ENCODE results near the gene XDH.

The XDH gene

DNA sequence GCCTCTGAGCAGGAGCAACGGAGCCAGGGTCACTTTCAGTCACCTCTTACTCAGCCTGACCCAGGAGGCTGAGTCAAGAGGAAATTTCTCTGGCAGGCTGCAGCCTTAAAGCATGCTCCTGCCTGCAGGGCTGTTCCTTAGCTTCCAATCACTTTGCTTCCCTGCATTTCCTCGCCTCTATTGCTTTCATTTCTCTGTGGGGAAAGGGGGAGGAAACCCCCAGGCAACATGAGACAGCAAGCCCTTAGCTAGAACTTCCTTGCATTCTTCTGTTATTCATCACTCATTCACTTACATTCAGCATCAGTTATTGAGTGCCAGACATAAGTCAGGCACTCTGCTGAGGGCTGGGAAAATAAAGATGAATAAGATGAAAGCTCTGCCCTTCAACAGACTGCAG, 13.0 kb downstream of the XDH start:
- no peak for DNase-seq

DNA sequence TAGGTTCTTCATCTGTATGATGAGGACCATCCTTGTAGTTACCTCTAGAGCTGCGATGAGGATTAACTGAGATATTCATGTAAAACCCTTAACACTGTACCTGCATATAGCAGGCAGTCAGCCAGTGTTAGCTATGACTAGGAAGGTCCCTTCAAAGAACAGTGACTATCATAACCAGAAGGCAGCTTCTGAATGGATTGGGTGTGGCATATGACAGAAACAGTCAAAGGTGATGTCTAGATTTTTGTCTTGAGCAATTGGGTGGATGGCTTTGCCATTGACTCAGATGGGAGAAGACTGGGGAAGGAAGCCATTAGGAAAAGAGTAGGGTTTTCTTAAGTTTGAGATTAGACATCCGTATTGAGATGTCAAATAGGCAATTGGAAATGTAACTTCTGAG, 15.7 kb downstream of the XDH start:
- no peak for DNase-seq

DNA sequence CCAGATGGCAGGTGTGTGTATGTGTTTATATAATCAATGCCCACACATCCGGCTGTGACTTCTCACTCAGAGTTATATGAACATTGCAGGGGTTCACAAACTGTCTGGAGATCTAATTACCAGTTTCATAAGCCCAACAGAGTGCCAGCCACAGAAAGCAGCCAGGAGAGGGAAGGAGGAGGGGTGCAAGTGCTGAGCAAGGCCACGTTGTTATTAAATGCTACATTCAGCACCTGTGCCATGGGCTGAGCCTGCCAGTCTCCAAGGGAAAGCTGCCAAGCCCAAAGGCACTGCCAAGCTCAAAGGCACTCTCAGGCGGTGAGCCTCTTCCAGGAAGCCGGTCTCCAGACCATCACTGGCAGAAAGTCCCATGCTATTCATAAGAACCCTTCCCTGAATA, 17.4 kb downstream of the XDH start:
- DNase-seq: no peak

DNA sequence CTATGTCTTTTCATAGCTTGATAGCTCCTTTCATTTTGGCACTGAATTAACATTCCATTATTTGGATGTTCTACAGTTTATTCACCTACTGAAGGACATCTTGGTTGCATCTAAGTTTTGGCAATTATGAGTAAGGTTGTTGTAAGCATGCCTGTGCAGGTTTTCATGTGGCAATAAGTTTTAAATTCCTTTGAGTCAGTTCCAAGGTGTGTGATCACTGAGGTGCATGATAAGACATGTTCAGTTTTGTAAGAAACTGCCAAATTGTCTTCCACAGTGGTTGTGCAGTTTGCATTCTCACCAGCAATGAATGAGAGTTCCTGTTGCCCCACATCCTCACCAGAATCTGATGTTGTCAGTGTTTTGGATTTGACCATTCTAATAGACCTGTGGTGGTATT, 24.2 kb downstream of the XDH start:
- no peak for DNase-seq

DNA sequence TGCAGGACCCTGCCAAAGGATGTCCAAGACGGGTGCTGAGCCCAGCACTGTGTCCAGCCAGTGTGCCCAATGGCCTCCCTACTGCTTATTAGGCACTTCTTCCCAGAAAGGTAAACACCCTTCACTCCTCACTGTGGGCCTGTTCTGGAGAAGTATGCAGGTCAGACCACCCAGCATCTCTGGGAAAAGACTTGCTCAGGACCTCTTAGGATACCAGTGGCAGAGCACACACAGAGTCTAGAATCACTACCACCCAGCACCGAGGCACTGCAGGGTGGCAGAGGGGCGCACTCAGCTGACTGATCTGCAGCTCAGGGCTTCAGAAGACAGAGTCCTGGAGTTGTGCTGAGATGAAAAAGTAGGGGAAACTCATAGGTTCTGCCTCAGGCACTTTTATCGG, 25.8 kb downstream of the XDH start:
- no peak for DNase-seq

DNA sequence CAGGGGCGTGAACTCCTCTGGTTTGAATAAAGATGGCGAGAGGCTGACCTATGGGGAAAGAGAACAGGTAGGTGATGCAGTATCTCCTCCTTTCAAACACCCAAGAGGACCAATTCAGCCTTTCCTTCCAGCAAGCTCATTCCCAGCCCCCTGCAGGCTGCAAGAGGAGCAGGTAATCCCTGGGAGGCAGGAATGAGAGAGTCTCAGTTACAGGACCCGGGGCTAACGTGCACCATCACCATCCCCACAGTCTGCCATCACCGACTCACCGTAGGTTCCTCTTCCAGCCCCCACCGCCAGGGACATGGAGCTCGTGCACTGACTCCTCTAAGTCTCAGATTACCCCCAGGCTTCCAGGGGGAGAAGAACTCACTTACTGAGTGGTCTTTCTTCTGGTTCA, 26.7 kb downstream of the XDH start:
- no peak for DNase-seq

DNA sequence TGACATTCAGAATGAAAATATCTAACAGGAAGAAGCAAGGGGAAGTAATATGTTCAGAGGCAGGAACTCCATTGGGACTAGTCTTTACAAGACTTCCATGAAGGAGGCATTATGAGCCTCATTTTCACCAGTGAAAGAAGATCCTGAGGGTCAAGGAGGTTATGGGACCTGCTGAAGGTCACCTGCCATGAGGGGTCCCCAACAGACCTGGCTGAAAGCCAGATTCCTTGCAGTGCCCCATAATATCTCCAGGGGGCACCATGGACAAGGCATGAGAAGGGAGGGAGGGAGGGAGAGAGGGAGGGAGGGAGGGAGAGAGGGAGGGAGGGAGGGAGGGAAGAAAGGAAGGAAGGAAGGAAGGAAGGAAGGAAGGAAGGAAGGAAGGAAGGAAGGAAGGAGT, 27.9 kb downstream of the XDH start:
- DNase-seq: no peak

DNA sequence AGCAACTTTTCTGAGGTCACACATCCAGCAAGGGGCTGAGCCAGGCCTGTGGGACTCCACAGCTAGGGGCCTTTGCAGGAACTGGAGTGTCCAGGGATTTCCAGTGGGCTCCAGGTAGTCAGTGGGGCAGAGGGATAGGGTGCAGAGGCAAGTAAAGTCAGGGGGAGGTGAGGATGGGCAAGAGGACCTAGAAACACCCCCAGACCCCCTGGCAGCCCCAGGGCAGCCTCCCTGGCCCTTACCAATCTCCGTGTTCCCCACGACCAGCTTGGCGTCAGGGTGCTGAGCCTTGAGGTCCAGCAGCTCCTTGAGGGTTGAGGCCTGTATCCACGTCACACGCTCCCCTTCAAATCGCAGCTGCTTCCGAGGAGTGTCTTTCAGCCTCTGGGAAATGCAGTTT, 28.4 kb downstream of the XDH start:
- DNase-seq: no peak

DNA sequence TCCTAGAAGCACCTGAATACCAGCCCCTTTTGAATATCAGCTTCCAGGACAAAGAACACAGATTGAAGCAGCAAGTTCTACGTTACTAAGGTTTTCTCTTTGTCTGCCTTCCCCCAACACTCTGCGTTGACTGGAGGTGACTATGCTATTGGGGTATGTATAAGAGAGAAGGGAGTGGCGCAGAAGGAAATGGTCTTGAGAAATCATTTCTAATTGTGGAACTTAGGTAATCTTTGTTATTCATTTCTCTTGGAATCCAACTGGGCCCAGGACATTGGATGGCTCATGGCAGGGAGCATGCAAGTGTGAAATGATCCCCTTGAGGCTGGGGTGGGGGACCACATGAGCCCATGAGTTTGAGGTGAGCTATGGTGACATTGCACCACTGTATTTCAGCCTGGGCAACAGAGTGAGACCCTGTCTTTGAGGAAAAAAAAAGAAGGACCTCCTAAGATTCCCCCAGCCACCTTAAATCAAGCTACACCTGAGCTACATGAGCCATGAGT, 29.7 kb downstream of the XDH start:
- DNase-seq: no peak

DNA sequence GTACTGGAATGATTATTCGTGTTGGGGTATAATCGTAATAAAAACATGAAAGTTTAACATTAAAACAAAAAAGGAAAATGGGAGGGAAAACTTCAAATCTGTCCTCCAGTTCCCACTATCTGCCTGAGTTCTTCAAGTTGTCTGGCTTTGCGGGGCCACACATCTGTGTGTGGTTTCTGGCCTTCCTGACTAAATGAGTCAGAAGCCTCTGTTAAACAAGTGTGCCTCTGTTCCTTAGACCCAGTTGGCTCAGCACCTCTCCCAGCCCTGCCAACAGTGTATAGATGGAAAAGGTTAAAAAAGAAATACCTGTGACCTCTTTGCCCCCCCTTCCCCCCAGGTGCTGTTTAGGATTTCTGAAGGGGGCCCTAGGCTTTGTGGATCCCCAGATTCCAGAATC, 30.2 kb downstream of the XDH start:
- no peak for DNase-seq

DNA sequence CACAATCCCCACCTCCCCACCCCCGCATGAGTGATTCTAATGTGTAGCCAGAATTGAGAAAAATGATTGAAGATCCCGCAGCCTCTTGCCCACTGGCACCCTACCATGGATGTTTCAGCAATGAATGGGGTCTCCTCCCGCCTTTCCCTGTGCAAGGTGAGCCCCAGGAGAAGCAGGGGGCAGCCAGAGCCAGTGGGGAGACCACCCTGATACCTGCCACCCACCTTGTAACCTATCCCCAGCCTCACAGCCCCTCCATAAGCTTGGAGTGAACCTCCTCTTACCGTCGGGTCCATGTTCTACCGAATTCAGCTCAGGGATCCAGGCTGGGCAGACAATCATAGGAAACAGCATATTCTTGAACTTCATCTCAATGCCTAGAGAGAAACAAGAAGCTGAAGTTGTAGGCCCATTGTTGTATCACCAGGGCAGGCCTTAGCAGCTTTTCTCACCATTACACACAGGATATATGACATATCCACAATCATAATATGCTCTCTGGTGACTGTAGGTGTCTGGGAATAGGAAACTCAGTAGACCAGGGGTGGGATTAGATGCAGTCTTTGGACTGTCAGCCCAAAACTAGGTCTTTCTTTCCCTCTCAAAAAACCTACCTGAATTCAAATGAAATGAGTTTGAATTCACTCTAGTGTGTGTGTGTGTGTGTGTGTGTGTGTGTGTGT, 30.9 kb downstream of the XDH start:
- no peak for DNase-seq

DNA sequence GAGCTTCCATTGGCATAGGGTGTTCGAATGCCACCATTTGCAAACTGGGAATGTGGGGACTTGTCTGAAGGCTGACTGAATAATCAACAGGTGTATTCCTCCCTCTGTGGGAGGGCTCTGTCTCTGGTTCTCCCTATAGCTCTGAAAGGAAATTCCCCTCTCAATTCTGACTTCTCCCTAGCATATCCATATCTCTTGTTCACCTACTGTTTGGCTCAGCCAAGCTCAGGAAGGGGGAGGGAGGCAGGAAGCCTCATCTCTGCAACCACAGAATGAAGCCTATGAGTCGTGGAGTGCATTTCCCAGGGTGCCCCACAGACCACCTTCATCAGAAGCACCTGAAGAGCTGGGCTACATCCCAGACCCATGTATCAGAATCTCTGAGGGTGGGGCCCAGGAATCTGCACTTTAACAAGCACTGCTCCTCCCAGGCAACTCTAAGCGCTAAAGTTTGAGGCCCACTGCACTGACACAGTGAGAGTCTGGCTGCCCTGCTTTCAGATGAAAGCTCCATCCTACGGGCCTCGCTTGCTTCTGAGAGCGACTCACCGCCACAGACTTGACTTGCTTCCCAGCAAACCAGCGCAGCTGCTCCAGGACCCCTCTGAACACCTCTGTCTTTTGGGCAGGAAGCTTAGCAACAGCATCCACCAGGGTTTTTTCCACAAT, 32.0 kb downstream of the XDH start:
- no peak for DNase-seq

DNA sequence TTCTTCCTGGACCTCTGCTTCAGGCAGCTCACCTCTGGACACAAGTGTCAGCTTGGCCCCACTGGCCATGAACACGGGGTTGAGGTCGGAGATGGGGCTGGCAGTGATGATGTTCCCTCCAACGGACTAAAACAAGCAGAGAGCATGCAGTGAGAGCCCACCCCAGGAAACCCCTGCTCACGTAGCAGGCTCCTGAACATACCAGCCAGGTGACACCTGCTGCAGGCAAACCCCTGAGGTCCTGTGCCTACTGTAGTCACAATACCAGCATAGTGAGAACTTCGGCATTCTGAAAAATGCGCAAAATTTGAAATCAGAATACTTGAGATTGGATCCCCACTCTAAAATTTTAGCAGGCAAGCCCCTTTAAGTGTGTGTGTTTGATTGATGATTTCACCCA, 32.9 kb downstream of the XDH start:
- no peak for DNase-seq

DNA sequence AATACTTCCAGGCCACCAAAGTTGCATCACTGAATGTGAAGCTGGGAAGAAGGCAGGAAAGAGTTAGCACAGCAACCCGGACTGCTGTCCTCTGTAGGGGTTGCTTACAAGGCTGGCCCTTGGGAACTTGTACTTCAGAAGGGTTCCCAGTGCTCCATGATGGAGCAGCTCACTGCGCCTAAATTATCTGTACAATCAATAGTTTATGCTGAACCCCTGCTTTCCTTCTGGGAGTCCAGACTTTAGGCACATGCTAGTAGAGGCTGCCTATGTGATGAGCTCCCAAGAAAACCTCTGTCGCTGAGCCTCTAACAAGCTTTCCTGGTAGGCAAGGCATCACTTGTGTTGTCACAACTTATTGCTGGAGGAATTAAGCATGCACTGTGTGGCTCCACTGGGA, 34.3 kb downstream of the XDH start:
- no peak for DNase-seq

DNA sequence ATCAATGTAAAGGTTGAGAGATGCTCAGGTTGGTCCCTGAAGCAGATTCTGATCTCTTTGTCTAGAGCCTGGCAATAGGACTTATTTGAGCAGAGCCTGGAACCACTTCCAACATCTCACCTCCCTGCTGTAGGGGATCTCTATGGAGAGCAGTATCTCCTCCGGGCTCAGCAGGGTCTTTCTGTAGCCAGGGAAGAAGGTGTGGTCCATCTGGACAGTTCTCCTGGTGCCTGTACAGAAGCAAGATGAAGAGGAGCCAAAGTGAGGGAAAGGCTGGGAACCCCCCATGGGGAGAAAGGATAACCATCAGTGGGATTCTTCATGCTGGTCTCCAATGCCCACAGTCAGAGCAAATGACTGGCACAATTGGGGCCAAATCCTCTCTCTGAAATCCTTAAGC, 34.8 kb downstream of the XDH start:
- DNase-seq: no peak

DNA sequence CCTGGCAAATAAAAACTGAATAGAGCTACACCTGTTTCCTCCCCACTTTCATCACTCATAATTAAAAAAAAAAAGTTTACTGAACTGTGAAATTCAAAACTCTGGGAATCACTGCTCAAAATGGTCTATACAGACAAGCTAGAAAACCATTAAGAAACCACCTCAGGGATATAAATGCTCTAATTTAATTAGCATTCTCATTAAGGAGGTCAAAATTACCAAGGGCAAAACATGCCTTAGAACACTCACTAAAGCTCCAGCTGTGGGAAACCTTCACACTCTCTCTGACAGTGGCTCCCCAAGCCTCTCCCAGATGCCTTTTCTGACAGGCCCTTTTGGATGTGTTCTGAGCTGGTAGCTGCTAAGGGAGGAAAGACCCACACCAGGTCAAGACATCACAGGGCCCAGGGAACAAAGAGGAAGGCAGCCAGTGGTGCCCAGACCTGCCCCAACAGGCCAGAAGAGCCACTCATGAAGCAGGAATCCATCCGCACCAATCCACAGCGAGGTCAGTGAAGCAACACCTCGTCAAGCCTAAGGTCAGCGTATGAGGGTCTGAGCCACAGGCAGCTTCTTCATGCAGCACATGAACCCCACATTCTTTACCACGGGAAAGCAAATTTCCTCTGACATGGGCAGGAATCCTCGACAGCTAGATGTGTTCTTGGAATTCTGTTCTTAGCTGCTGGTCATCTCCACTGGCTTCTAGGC, 35.6 kb downstream of the XDH start:
- no peak for DNase-seq

DNA sequence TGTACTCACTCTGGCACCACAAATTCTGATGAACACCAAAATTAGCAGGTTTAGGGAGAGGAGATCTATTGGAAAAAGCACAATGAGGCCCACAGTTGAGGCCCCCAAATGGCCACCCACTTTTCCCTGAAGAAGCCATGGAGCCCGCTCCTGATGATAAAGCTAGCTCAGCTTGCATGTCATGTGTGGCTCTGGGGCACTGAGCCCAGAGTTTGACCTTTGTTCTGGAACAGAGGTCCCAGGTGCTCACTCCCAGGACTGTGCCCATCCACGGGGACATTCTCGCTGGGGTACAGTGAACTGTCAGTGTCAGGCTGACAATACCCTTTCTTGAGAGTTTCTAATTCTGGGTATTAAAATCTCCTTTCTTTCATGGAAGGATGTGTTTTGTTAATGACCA, 36.2 kb downstream of the XDH start:
- no peak for DNase-seq

DNA sequence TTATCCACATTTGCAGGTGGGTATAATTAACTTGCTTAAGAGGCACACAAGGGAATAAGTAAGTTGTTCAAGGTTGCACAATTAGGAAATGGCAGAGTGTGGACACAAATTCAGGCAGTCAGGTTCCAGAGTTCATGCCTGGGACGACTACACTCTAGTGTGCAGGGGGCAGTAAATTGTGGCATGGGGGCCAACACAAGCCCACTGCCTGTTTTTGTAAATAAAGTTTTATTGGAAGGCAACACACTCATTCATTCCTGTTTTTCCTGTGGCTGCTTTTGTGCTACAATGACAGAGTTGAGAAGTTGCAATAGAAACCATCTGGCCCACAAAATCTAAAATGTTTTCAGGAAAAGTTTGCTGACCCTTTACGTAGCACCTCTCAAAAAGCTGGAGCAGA, 41.4 kb downstream of the XDH start:
- DNase-seq: no peak

DNA sequence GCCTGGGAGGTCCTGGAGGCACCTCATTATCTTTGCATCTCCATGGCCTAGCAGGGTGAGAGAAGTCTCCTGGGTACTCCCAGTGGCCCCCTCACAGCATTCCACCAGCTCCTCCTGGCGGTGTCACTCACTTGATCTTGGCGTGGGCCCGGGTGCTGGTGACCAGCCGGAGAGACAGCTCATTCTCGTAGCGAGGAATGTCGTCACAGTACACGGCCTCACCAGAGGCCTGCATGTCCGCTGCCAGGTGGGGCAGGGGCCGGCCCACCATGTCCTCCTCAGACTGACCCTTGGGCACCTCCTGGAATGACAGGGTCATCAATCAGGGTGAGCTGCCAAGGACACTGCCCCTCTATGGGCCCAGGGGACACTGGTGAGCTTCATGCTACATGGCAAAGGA, 42.4 kb downstream of the XDH start:
- DNase-seq: no peak

DNA sequence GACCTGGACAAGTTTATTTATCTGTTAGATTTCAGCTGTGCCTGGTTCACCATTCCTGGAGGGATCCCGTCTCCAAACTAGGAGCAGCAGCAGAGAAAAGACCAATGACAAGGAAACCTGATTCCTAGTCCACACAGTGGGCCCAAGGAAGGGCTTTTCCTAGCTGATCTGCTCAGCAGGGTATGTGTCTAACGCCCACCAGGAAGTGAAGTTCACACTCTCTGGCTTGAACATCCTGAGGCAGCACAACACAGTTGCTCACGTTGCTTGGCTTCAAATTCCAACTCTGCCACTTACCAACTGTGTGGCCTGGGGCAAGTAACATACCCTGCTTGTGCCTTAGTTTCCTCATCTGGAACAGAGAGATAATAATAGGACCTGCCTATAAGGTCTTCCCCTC, 42.9 kb downstream of the XDH start:
- no peak for DNase-seq

DNA sequence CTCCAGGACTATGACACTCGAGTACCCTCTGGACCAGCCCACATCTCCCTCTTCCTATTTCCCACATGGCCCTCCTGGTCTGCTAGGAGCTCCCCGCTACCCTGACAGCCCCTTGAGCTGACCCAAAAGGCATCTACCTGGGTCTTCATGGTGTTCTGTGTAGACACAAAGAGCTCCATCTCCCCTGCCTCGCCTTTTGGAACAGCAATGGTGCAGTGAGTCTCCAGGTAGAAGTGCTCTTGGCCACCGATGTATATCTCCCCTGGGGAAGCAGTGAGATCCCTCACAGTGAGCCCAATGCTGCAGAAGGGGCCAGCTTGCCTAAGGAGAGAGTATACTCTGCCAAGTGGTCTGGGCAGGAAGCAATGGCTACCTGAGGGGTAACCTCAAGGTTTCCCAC, 47.8 kb downstream of the XDH start:
- DNase-seq: no peak

DNA sequence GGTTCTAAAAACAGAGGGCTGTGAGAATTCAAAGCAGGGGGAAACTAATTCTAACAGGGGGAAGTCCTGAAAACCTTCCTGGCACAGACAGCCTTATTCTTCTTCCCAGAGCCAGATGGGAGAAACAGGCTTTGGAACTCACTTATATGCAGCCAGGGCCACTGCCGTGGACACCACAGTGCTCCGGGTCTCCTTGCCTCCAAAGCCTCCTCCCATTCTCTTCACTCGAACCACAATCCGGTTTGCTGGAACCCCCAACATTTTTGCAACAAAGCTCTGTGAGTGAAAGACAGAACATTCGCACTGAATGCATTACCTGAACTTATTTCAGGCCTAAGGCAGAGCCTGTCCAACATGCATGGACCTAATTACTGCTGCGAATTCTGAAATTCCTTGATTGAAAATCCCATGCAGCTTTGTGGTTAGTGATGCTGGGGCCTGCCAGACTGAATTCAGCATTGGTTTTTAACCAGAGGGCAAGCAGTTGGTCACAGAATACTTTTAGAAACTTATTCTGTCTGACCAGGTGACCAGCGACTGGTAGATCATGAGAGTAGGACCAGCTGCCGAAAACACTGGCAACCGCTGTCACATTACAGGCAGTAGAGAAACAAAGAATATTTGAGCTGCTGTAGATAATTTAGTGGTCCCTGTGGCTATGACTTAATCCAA, 48.6 kb downstream of the XDH start:
- DNase-seq: no peak

DNA sequence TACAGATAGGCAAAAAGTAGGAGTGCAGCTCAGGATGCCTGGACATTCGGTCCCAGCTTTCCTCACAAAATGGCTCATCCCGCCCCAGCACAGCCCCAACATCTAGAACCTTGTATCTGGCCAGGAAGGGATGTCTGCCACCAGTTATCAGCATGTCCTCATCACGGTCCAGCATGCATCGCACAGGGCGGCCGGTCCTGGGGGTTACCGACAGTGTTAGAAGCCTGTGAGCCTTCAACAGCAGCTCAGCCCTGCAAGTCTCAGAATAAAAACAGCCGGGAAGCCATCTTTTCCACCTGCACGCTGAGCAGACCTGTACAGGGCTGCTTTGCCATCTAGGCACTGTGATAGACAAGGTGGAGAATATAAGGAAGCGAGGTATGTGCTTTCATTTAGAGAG, 49.2 kb downstream of the XDH start:
- no peak for DNase-seq
